GM23338 (cell line): Measurements from ENCODE around the gene CELSR1.

Experiments used
- EZH2 ChIP-seq: fragments of 200-600 bp; sonication (generic); IDR thresholded peaks from one replicate; pipeline ENCODE4 v1.8.0; 2017; ENCODE audit warnings: antibody characterized with exemption, mild to moderate bottlenecking, low read depth; ENCODE audit not compliant: unreplicated experiment
- TF ChIP-seq, protein P1 (sequence below), 2 experiments: fragments of 200-600 bp in 1 of 2; sonication (generic) in 1 of 2; conservative IDR thresholded peaks; 2 replicates each; pipeline versions ENCODE4 v1.5.1 to v1.6.1; 2016 to 2017; ENCODE audit warnings: antibody characterized with exemption in 2 of 2, low read depth in 2 of 2, mild to moderate bottlenecking in 2 of 2, moderate library complexity in 1 of 2

DNA sequence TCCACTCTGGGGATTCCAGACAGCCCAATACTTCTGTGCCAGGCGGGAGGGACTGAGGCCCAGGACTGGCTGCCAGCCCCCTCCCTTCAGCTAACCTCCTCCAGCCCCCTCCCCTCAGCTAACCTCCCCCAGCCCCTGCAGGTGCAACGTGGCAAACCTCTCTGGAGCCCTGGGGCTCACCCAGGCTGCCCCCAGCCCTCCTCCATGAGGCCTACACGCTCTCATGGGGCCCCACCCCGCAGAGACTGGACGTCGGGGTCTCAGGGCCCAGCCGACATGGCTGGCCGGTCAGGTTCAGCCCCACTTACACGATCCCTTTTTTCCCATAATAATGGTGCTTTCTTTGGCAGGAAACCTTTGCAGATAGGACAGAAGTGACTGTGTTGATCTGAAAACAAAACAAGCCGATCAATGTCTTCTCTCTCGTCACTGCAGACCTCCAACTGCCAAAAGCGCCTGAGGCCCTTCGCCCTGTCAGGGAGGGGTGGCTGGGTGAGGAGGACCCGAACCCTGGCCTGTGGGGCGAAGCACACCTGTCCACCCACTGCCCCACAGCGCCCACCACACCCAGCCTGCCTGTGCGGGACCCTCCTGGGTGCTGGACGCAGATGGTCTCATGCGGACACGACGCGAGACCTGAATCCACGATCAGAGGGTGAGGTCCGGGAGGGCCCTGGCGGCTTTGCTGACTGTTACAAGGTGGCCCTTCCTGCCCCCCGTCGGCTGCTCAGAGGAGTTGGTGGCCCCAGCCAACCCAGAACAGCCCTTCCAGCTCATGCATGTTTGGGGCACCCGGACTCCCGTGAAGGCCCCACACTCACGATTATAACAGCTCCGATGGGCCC, 168.3 kb downstream of the CELSR1 start:
- TF ChIP-seq, protein P1, sequence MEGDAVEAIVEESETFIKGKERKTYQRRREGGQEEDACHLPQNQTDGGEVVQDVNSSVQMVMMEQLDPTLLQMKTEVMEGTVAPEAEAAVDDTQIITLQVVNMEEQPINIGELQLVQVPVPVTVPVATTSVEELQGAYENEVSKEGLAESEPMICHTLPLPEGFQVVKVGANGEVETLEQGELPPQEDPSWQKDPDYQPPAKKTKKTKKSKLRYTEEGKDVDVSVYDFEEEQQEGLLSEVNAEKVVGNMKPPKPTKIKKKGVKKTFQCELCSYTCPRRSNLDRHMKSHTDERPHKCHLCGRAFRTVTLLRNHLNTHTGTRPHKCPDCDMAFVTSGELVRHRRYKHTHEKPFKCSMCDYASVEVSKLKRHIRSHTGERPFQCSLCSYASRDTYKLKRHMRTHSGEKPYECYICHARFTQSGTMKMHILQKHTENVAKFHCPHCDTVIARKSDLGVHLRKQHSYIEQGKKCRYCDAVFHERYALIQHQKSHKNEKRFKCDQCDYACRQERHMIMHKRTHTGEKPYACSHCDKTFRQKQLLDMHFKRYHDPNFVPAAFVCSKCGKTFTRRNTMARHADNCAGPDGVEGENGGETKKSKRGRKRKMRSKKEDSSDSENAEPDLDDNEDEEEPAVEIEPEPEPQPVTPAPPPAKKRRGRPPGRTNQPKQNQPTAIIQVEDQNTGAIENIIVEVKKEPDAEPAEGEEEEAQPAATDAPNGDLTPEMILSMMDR (conservative IDR thresholded peaks at IDR 0.05; ENCODE audit: low read depth in 2 of 2): no peak
- no peak for TF ChIP-seq EZH2
